HepG2 (cell line): ENCODE measurements around the gene BBS1. TPM values are rescaled to one million over a fixed set of nuclear protein-coding genes. Genes with fewer than 3 reads are reported as not detected.

Experiments used
- GPN1 ChIP-seq: sonication (generic); formaldehyde crosslinking; IDR thresholded peaks from 2 replicates; pipeline ENCODE4 v1.5.1; 2020; ENCODE audit warnings: missing genetic modification reagents, borderline replicate concordance
- HDAC6 ChIP-seq: fragments of 200-600 bp; sonication (generic); IDR thresholded peaks from 2 replicates; pipeline ENCODE4 v1.7.0; 2017; ENCODE audit warnings: mild to moderate bottlenecking, antibody characterized with exemption, low read length, low read depth
- HOMEZ ChIP-seq: IDR thresholded peaks from 2 replicates; pipeline ENCODE4 v1.6.1; 2016; ENCODE audit warnings: low read depth
- HOXA7 ChIP-seq: sonication (generic); formaldehyde crosslinking; IDR thresholded peaks from 2 replicates; pipeline ENCODE4 v1.8.1; 2022; ENCODE audit warnings: mild to moderate bottlenecking, missing genetic modification reagents, moderate library complexity
- IRF2 ChIP-seq: IDR thresholded peaks from 2 replicates; pipeline ENCODE4 v1.6.1; 2018; ENCODE audit warnings: missing genetic modification reagents, missing compliant biosample characterization
- KDM2A ChIP-seq: sonication (generic); formaldehyde crosslinking; IDR thresholded peaks from 2 replicates; pipeline ENCODE4 v1.4.0; 2020; ENCODE audit warnings: low read depth, missing genetic modification reagents, borderline replicate concordance
- MEF2D ChIP-seq: sonication (generic); formaldehyde crosslinking; IDR thresholded peaks from 2 replicates; pipeline ENCODE4 v1.5.1; 2020; ENCODE audit warnings: mild to moderate bottlenecking, missing genetic modification reagents
- MTA3 ChIP-seq: sonication (generic); formaldehyde crosslinking; IDR thresholded peaks from 2 replicates; pipeline ENCODE4 v1.4.0; 2020; ENCODE audit warnings: missing genetic modification reagents
- MXI1 ChIP-seq: IDR thresholded peaks from 3 replicates; pipeline ENCODE4 v1.6.1; 2012; ENCODE audit warnings: low read depth, low read length, inconsistent platforms, borderline replicate concordance
- RFXANK ChIP-seq: IDR thresholded peaks from 2 replicates; pipeline ENCODE4 v1.6.1; 2016
- SIN3A ChIP-seq: IDR thresholded peaks from 2 replicates; pipeline ENCODE4 v1.6.1; 2011; ENCODE audit warnings: low read depth, mild to moderate bottlenecking, control low read depth, low read length, borderline replicate concordance
- ZBTB26 ChIP-seq: IDR thresholded peaks from 2 replicates; pipeline ENCODE4 v1.6.1; 2016; ENCODE audit warnings: missing compliant biosample characterization, missing genetic modification reagents, borderline replicate concordance
- ZBTB42 ChIP-seq: sonication (generic); formaldehyde crosslinking; IDR thresholded peaks from 2 replicates; pipeline ENCODE4 v1.5.0; 2020; ENCODE audit warnings: mild to moderate bottlenecking, missing genetic modification reagents
- ZBTB43 ChIP-seq: sonication (generic); formaldehyde crosslinking; conservative IDR thresholded peaks from 2 replicates; pipeline ENCODE4 v1.4.0; 2020; ENCODE audit warnings: missing genetic modification reagents
- ZNF143 ChIP-seq: sonication (generic); formaldehyde crosslinking; IDR thresholded peaks from 2 replicates; pipeline ENCODE4 v1.4.0; 2020; ENCODE audit warnings: missing genetic modification reagents
- ZNF24 ChIP-seq: fragments of 450-650 bp; IDR thresholded peaks from 2 replicates; pipeline ENCODE4 v1.6.1; 2017; ENCODE audit warnings: antibody characterized with exemption, mild to moderate bottlenecking
- ZNF256 ChIP-seq: sonication (generic); formaldehyde crosslinking; conservative IDR thresholded peaks from 2 replicates; pipeline ENCODE4 v1.4.0; 2020; ENCODE audit warnings: missing genetic modification reagents
- ZNF530 ChIP-seq: sonication (generic); formaldehyde crosslinking; IDR thresholded peaks from 2 replicates; pipeline ENCODE4 v1.5.0; 2020; ENCODE audit warnings: low read depth, mild to moderate bottlenecking, missing genetic modification reagents
- ZNF543 ChIP-seq: sonication (generic); formaldehyde crosslinking; IDR thresholded peaks from 2 replicates; pipeline ENCODE4 v1.4.0; 2020; ENCODE audit warnings: mild to moderate bottlenecking, missing genetic modification reagents
- ZNF550 ChIP-seq: sonication (generic); formaldehyde crosslinking; IDR thresholded peaks from 2 replicates; pipeline ENCODE4 v1.4.0; 2020; ENCODE audit warnings: mild to moderate bottlenecking, missing genetic modification reagents, borderline replicate concordance
- ZNF609 ChIP-seq: sonication (generic); formaldehyde crosslinking; IDR thresholded peaks from 2 replicates; pipeline ENCODE4 v1.4.0; 2020; ENCODE audit warnings: mild to moderate bottlenecking, missing genetic modification reagents, borderline replicate concordance
- ZNF644 ChIP-seq: IDR thresholded peaks from 2 replicates; pipeline ENCODE4 v1.6.1; 2016; ENCODE audit warnings: low read depth
- ZNF850 ChIP-seq: sonication (generic); formaldehyde crosslinking; conservative IDR thresholded peaks from 2 replicates; pipeline ENCODE4 v1.9.0; 2021; ENCODE audit warnings: mild to moderate bottlenecking, missing genetic modification reagents
- polyA plus RNA-seq, 8 experiments: library from polyadenylated mRNA; depleted of rRNA in 3 of 8; stranded (reverse) in 7 of 8; unstranded in 1 of 8; fragments of >200 nt; fragmentation: Illumina TruSeq in 4 of 8; extraction: Trizol in 4 of 8; gene quantifications; 2 replicates each; pipeline versions ENCODE4 v1.2.1 to v1.2.3, GENCODE V29; 2011 to 2016; ENCODE audit warnings: low read depth in 4 of 8, missing spikeins in 1 of 8, mixed read lengths in 1 of 8; ENCODE audit not compliant: insufficient read depth in 1 of 8
- total RNA-seq, 5 experiments: library from RNA; depleted of rRNA; stranded (reverse); fragments of >200 nt; fragmentation: Illumina TruSeq; extraction: Trizol; gene quantifications; 2 replicates each; pipeline ENCODE4 v1.2.3, GENCODE V29; 2016; ENCODE audit warnings: low read depth in 1 of 5

BBS1 gene
- total and polyA plus RNA-seq, 2 of the 13 experiments (the other 11 are each of a cell fraction or from before 2014, with no cell fraction given) = 11.7 to 14.1 TPM

GRCh38 chr11:66545701-66546367 lies 35.4 kb downstream of the BBS1 start, which contains the start of gene ZDHHC24 (continued):
- no peak for TF ChIP-seq ZNF609 (CRISPR knock-in tag)
- no peak for TF ChIP-seq HDAC6
- TF ChIP-seq IRF2 (CRISPR knock-in tag) = no peak
- TF ChIP-seq ZNF256 (CRISPR knock-in tag) = no peak
- TF ChIP-seq HOXA7 (CRISPR knock-in tag) = no peak
- TF ChIP-seq ZBTB26 (CRISPR knock-in tag) = peak; percentile 17; the same call in 1 of the 2 replicates
- TF ChIP-seq ZNF644 = no peak
- no peak for TF ChIP-seq HOMEZ (CRISPR knock-in tag)
- TF ChIP-seq RFXANK (CRISPR knock-in tag) = no peak
- no peak for TF ChIP-seq ZNF24
- TF ChIP-seq ZNF143 (CRISPR knock-in tag) = no peak
- TF ChIP-seq SIN3A = peak; percentile 88
- TF ChIP-seq ZNF850 = no peak
- peak; percentile 83 for TF ChIP-seq KDM2A
- peak; percentile 71; the same call in 1 of the 3 replicates for TF ChIP-seq MXI1
- no peak for TF ChIP-seq MTA3 (CRISPR knock-in tag)
- no peak for TF ChIP-seq ZNF550 (CRISPR knock-in tag)
- TF ChIP-seq ZBTB42 (CRISPR knock-in tag) = no peak
- TF ChIP-seq MEF2D = no peak
- TF ChIP-seq GPN1 (CRISPR knock-in tag) = no peak
- no peak for TF ChIP-seq ZNF530 (CRISPR knock-in tag)
- TF ChIP-seq ZBTB43 (CRISPR knock-in tag) = no peak
- no peak for TF ChIP-seq ZNF543 (CRISPR knock-in tag)
